ENCODE results near the gene CDH12.

CDH12 gene

DNA sequence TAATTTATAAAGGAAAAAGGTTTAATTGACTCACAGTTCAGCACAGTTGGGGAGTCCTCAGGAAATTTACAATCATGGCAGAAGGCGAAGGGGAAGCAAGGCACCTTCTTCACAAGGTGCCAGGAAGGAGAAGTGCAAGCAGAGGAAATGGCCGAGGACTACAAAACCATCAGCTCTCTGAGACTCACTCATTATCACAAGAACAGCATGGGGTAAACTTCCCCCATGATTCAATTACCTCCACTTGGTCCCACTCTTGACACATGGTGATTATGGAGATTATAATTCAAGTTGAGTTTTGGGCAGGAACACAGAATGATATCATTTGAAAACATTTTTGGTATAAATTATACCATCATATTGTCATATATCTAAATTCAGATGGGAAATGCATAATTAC lies 934.7 kb downstream of the CDH12 start:
- no peak for DNase-seq

GRCh38 chr5:21910731-21911130 lies 942.4 kb downstream of the CDH12 start:
- DNase-seq, result no peak

DNA sequence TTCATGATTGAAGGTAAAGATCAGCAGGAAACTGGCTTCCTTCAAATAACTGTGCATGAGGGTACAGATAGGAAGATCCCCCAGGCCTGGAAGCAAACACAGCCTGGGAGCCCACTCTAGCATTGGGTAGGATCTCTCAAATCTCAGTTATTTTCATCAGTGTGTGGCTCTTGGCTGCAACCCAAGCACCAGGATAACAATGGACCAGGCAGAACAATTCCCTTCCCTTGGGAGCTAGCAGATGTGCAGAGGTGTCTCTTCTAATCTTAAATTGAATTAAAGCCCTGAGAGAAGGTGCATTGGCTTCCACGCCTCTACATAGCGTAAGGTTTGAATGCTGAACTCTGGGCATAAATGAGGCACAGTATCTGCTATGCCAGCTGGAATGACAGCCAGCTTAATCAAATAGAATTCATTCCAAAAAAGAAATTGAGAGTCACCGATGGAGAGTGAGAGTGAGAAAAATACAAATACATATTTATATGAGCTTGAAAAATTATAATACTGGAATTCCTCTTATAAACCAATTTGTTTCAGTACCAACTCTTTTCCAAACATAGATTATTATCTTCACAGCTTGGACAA lies 957.3 kb downstream of the CDH12 start:
- DNase-seq, result no peak

- no peak for DNase-seq
Measured at GRCh38 chr5:21893161-21893560, 960.0 kb downstream of the CDH12 start.

DNA sequence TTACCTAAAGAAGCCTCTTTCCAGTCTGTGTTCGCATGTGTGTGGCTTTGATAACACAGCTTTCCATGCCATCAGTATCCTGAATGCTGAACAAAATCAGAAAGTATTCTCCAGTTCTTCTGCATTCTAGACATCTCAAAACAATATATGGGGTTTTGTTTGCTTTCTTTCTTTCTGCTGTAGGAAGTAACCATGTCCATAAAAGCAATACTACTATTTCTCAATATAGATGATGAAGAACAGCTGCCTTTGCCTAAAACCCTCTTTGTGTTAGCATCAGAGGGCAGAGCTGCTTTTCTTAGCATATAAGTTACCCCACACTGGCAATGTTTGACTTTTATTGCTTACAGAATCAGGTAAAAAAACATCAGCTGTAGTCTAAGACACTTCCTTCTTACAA lies 963.6 kb downstream of the CDH12 start:
- no peak for DNase-seq

DNA sequence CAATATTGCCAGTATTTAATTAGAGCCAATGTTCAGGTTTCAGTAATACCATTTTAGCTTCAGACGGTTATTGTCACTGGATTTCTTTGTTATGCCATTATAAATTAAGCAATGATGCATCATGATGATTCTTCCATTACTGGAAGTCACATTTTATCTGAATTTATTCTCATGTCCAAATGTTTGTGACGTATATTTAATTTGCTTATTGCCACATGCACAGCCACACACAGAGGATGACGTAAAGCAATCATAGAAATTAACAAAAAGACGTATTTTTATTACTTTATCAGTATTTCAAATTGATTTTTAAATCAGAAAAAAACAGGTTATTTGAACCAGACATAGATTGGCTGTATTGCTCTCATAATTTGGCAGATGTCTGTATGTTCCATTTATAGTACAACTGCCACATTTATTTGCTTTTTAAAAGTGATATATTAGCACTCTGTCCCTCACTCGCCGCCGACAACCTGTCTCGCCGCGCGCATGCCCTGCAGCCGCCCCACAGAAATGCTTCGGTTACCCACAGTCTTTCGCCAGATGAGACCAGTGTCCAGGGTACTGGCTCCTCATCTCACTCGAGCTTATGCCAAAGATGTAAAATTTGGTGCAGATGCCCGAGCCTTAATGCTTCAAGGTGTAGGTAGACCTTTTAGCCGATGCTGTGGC lies 970.9 kb downstream of the CDH12 start:
- no peak for DNase-seq

DNA sequence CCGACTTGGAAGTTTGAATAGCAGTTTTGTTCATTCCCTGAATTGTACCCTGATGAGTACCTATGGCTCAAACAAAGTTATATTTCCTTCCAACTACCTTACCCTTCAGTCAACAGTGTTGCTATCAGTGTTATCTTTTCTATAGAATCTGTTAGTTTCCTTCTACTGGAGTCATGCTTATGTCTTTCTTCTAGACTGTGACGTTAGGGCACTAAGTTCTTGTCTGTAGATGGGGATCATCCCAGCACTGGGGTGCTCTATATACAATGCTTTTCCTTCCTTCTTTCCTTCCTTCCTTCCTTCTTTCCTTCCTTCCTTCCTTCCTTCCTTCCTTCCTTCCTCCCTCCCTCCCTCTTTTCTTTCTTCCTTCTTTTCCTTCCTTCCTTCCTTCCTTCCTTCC lies 973.0 kb downstream of the CDH12 start:
- no peak for DNase-seq

- DNase-seq, result no peak
Measured at GRCh38 chr5:21862986-21863385, 990.2 kb downstream of the CDH12 start.

DNA sequence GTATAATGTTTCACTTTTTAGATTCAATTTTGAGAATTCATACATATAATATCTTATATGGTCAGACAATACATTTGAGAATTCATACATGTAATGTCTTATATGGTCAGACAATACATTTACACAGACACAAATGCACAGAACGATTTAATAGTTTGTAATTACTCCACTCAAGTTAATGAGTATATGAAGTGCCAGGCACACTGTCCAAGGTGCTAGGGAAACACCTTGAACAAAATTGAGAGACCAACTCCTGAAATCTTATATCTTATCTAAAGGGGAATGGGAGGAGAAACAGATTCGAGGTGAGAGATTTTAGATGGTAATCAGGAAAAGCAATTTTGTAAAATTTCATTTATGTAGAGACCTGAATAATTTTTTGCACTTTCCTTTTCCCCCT lies 994.7 kb downstream of the CDH12 start:
- no peak for DNase-seq

GRCh38 chr5:21856987-21857386 lies 996.2 kb downstream of the CDH12 start:
- DNase-seq, result no peak

- no peak for DNase-seq
Measured at GRCh38 chr5:21847300-21847699, 1005.8 kb downstream of the CDH12 start.

DNA sequence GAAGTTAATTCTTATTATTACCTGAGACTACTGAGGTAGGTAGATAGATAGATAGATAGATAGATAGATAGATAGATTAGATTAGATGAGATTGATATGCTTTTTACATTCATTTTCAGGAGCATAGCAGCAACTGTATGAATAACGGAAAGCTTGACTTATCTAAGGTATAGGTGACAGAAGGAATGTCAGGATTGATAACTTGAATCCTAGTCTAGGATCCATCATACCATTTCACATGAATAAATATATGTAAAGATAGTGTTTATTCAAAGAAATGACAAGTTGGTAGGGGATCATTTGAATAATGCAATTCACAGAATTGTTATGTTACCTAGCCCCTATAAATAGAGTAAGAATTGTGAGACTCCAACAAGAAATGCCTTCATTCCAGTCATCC lies 1008.2 kb downstream of the CDH12 start:
- DNase-seq, result no peak

GRCh38 chr5:21834863-21835262 lies 1018.3 kb downstream of the CDH12 start:
- no peak for DNase-seq

DNA sequence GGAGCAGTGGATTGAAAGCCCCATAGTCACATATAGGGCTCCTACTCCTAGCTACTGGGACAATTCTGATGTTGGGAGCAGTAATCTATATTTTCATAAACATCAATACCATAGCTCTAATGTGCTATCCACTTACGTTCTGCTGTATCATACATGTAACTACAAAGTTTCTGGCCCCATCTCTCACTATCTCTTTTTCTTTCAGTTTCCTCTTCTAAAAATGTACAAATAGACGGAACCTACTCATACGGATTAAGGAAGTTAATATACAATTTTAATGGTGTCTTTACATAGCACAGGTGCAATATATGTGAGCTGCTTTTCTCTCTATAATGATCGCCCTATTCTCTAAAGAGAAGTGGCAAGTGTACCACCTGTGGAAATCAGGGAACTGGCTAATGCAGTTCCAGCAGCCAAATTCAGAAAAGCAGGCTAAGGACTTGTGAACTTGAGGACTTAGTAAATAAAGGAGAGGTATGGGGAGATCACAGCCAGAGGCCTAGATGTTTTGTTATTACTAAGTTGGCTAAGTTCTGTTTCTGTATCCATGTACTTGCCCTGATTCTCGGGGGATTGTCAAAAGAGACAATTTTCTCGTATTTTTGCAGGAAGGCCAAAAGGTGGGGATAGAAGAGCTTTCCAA lies 1021.9 kb downstream of the CDH12 start:
- no peak for DNase-seq

- no peak for DNase-seq
Measured at GRCh38 chr5:21826884-21827283, 1026.3 kb downstream of the CDH12 start.

DNA sequence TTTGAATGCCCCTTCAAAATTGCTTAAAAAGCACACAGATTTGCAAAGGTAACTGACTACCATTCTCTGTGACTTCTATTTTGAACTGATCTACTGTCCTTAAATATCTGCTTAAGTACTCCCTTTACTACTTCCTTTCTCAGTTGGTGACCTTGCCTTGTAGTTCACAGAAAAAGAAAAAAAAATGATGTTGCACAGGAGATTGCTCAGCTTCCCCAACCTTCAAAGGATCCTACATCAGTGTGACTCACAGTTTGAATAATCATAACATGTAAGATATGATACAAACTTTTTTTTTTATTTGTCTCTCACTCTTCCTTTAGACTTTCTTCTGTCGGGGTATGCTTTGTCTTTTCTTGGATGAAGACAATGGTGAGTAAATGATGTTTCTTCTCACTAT lies 1029.6 kb downstream of the CDH12 start:
- no peak for DNase-seq

DNA sequence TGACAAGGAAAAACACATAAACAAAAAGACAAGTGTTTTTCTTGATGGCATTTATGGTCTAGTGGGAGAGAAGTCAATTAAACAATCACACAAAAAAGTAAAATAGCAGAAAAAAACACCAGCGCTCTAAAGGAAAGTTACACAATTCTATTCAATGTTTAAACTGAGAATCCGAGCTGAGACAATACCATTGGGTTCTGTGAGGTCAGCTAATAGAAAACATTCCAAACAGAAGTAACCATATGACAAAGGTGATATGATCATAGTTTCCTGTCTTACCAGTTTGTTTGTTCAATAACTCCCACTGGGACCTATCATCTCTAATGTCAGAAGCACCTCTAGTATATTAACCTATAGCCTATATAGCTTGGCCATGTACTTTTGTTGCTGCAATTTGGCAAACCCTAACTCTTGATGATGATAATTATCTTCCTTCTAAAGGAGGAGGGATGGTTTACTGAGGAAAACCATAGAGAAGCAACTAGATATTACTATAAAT lies 1030.0 kb downstream of the CDH12 start:
- DNase-seq, result no peak

DNA sequence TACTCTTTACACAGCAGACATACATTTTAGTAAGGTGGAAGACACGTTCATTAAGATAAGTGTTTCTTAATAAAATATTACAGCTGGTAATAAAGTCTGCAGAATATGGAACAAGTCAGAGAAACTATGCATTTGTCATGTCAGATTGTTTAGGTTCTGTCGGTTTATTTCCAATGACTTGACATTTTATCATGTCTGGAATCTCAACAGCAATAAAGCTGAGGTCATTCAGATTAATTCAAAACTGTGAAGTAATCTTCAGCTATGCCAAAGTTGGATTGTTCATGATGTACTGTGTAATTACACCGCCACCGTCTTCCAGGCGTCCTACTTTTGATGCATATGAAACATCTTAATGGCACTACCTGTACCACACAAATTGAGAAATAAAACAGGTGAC lies 1032.6 kb downstream of the CDH12 start:
- DNase-seq, result no peak

- no peak for DNase-seq
Measured at GRCh38 chr5:21818370-21818720, 1034.8 kb downstream of the CDH12 start.

DNA sequence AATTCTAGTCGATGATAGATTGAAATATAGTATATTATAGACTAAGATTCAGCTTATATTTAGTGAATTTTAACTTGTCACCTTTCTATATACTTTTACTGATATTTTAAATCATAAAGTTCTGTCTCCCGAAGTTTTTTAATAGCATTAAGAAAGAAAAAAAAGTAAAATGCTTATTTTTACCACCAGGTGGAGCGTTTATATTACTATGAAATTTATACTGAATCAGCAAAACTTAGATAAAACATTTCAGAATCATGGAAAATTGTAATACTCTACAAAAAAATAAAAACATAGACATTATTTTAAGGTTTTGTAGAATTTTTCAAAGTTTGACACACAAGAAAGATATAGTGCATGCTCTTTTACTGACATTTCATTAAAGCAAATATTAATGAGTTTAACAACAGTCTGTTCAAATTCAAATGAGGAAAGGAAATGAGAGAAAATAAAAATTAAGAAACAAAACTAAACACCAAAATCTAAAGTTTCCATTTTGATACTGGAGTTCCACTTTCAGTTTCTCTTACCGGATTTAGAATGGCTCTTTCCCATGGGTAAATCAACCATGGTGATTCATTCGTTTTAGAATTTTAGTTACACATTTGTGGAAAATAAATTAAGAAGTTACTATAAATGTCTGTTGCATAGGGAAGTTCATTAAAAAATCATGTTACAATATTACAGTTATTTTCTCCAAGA lies 1035.3 kb downstream of the CDH12 start:
- DNase-seq, result no peak

GRCh38 chr5:21810737-21811316 lies 1042.3 kb downstream of the CDH12 start:
- DNase-seq, result no peak

DNA sequence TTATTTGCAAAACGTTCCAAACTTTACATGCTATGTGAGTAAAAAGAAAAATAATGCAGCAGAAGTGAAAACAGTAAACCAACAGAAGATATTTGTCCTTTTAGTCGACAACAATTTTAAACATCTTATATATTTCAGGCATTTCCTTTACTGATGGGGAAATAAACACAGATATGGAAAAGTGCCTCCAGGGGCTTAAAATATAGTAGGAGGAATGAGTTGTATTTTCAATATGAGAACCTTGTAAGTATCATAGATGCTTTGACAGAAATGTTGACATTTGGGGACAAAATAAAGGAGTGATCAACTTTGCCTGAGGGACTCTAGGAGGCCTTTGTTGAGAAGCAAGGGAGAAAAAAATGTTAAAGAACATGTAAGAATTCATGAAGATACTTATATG lies 1043.5 kb downstream of the CDH12 start:
- DNase-seq, result no peak

DNA sequence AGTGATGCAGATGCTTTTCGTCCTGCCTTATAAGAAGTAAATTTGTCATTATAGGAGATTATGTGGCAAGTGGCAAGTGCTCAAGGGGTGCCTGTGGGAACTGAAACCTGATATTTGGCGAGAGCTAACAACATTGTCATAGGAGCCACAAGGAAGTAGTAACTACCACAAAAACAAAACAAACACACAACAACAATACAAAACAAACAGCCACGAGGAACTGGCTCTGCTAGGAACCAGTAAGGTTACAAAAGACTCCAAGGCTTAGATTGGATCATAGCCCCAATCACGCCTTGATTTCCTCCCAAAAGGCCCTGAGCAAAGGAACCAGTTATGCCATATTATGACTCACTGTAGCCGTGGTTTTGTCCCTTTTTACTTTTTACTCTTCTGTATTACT lies 1045.2 kb downstream of the CDH12 start:
- no peak for DNase-seq

GRCh38 chr5:21806943-21807342 lies 1046.2 kb downstream of the CDH12 start:
- DNase-seq, result no peak
